ENCODE results near the gene GABRB2.
"Not testable (repeated sequence)": the region's sequence is repeated elsewhere in the genome, so short reads cannot be mapped to it uniquely, and the experiment has no call there.

Gene GABRB2

DNA sequence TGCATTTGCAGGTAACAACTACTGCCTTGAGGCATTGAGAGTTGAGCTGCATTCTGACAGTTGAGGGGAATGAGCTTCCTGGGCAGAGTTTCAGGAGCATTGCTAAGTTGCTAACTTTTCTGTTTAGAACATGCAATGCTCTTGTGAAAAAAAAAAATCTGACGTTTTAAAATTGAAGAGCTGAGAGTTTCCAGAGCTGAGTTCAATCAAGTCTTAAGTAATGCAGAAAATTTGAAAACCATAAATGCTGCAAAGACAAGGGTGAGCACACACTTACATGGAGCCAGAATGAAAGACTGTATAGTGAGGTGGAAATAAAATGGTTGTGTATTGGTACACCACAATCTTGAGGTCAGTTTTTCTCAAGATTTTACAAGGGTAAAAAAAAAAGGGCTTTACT is 166.0 kb downstream of the GABRB2 start:
- DNase-seq: no peak

DNA sequence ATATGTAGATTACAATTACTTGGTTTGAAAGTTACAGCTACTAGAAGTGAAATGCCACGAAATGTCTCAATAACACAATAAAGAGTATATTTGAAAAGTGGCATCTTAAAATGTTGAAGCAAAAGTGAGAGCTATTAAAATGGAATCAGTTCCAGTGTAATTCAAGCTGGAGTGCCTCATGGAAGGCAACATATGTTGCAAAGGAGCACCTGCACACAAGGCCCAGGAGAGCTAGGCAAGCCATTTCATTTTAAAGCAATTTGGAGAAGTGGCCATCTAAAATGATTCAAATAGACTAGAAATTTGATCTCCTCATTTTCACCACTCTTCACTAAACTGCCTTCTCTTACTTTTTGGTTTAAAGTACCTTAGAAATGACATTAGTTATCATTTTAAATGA is 167.8 kb downstream of the GABRB2 start:
- DNase-seq: no peak

DNA sequence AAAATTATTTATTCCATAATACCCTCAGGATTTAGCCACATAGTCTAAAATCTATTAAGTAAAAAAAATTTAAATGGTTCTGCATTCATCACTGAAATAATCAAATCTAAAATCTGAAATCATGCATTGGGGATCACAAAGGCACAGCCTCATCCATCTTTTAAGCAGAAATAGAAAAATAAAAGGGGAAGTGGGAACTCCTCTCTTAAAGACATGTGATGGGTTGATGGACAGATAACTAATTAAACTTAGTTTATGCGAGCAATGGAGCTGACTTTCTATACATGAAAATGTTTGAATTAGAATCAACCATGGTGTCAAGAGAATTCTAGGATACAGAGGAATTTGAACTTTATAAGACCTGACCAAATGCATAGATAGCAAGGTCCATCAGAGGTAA is 170.5 kb downstream of the GABRB2 start:
- no peak for DNase-seq

DNA sequence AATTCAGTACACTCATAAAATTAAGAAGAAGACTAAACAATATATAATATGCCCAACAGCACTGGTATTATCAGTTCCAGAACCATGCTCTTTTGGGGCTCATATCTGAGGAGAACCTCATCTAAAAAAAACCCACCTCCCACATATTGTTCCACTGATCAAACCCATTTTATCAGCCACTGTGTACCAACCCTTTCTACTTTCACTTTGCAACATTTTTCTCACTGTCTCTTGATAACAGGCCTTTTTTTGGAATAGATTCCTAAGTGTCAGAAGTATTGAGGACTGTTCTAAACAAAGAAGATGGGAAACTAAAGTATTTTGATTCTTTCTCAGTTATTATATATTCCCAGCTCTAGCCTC is 173.2 kb downstream of the GABRB2 start:
- DNase-seq: no peak

DNA sequence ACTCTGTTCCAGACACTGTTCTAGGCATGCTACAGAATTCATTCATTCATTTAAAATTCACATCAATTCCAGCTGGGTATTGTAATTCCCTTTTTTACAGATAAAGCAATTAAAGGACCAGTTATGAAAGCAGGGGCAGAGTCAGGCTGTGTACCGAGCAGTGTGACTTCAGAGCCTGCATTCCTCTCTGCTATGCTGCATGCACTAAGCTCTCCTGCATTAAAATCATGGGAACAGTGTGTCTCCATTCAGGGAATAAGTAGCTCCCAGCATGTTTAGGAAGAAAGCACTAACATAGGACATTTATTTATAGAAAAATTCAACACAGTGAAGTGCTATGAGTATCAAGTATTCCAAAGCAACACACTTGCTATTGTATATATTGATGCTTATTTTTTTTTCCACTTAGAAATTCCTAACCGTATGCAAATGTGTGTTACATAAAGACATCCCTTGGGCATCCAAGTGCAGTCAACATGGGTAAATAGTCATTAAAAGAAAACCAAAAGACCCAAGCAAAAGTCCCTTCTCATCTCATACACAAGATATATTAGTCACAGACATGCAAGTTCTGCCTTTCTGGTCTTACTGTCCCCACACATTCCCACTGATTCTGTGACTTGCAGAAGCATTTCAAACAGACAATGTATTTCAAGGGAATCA is 173.7 kb downstream of the GABRB2 start:
- DNase-seq: no peak

DNA sequence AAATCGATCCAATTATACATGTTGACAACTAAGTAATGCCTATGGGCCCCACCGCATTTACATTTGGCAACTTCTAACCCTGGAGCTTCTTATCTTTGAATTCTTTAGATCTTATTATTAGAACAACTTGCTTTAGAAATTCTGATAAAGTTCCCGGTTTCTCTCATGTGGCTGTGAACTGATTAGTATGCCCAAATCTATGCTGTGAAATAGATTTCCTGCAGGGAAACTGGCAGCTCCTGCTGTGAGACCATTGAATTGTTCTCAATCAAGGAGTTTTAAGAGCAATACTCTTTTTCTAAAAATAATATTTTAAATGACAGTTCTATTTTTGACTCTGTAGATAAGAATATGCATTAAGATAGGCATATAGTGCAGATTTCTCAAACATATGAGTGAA is 177.5 kb downstream of the GABRB2 start:
- no peak for DNase-seq

DNA sequence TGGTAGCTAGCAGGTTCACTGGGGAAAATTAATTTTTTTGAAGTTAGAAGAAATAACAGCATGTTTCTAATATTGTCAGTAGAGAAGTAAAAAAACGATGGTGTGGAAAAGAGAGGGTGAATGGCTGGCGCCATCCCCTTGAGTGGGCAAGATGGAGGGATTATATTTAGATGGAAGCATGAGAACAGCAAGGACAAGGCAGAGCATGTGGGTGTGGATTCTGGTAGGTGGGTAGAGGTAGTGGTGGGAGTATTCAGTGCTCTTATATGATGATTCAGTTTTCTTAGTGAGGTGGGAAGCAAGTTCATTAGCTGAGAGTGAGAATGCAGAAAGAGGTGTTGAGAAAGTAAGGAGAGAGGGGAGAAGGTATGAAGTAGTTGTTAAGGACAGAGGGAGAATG is 188.1 kb downstream of the GABRB2 start:
- no peak for DNase-seq

DNA sequence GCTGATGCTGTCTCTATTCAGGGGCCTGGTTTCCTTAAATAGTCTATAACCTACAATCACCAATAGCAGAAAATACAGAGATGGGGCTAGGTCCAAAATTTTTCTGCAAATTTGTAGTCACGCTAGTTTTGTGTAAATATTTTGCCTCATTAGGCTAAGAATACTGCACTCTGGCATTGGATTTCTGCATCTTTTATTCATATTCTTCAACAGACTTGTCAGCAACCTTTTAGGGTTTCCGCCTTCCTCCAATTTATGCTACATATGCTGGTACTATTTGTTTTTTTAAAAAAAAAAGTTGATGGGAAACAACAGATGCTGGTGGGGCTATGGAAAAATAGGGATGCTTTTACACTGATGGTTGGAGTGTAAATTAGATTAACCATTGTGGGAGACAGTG is 202.3 kb downstream of the GABRB2 start:
- no peak for DNase-seq

DNA sequence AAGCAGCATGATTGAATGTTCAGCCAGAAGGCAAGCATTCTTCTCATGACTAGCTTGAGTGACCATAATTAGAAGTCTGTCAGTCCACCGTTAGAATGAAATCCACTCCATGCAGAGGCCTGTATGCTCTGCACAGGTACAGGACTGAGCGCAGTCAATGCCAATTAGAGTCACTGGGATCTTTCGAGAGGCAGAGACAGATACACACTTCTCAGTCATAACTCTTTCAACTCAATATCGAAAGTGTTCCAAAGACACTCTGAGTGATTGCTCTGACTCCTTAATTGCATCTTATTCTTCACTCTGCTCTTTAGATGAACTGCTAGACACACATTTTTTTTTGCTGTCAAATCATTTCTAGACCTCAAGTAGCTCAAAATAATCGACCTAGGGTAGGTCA is 203.6 kb downstream of the GABRB2 start:
- DNase-seq: no peak

DNA sequence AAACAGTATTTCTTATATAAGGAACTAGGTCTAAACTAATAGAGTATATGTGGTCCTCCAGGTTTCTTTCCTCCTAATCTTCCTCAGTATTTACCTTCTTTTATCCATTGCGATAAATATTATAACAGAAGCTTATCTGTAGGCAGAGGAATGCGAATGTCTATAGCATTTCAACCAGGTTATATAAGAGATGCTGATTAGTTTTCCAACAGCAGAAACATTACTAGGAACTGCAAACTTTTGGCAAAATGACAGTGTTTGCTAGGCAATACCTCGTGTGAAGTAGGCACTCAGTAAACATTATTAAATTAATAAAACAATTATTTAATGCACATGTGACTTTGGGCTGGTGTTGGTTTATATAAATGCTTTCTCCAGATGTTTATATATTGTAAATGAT is 206.5 kb downstream of the GABRB2 start:
- no peak for DNase-seq

DNA sequence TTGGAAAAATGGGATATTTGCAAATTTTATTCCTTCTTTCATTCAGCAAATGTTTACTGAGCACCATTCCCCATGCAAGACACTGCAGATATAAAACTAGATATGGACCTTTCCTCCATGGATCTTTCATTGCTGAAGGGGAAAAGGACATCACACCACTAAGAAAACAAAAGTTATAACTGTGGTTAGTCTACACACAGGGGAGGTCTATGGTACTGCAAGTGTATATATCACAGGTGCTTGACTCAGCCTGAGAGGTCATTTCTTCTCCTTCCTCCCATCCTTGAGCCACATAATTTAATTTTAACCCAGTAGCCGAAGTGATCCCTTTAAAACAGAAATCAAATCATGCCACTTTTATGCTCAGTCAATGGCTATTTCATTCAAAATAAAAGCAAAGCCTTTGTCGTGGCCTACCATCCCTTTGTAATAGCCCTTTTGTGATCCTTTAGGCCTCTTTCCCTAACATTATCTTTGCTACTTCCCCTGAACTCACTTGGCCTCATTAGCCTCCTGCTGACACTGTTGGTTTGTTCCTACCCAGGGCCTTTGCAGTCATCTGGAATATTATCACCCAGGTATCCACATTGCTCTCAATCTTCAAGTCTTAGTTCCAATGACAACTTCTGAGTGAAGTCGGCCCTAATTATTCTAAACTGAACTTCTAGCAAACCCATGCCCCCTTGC is 213.2 kb downstream of the GABRB2 start:
- no peak for DNase-seq

DNA sequence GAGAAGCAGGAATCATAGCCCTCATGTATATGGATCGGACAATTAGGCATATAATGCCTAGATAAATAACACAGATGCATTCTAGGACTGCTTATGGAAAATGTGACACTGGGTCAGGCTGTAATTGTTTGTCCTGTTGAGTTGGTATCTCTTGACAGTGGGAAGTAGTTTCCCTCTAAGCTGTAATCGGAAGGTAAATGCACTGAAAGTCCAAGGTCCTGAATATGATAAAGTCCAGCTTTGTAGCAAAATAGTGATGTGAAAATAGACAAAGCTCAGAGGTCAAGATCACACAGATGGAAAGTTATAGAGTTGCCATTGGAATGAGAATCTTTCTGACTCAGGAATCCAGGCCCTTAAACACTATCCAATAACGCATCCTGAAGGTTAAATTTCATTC is 214.2 kb downstream of the GABRB2 start:
- DNase-seq: no peak

DNA sequence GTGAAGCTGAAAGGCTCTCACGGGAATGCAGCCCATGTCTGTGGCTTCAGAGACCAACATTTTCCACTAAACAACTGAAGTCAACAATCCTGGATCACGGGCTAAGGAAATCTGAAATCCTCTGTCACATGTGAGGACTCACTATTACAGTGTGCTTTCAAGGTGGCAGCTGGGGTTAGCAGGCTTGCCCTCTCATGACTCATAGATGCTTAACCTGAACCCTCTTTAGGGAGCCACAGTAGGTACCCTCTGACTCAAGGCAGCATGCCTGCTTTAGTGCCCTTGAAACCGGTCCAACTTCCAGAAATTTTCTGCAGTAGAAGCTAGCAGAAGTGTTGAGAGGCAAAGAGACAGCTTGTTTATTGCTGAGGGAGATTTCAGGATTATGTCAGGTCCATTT is 232.5 kb downstream of the GABRB2 start:
- no peak for DNase-seq

DNA sequence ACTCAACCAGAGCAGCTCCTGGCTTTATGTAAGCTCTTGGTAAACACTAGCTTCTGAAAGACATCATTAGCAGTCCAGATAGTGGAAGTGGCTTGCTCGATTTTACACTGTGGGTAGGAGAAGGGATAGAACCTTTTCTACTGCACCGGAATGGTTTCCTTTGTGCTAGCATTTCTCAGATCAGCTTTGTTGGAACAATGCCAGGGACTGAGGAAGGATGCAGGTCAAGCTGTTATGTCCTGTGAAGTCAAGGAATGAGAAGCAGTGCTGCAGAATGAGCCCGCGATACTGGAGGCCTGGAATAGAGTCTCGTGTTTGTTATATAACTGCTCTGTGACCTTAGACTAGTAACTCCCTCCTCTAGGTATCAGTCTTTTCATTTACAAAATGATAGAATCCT is 233.6 kb downstream of the GABRB2 start:
- DNase-seq: no peak

DNA sequence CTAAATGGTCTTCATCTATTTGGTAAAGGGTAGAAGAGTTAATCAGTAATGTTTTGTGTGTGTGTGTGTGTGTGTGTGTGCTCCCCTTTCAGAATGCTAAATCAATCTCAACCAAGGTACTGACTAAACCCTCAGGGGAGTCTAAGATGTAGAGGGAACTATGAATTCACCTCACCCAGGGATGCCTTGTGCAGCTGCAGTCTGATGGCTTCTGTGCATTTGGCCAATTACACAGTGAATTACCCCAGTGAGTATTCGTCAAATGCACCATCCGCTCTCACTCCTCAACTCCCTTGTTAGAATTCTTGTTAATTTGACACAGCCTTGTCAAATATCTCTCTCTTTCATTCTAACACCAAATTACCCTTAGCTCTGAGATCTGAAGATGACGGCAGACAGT is 234.6 kb downstream of the GABRB2 start:
- DNase-seq: no peak

DNA sequence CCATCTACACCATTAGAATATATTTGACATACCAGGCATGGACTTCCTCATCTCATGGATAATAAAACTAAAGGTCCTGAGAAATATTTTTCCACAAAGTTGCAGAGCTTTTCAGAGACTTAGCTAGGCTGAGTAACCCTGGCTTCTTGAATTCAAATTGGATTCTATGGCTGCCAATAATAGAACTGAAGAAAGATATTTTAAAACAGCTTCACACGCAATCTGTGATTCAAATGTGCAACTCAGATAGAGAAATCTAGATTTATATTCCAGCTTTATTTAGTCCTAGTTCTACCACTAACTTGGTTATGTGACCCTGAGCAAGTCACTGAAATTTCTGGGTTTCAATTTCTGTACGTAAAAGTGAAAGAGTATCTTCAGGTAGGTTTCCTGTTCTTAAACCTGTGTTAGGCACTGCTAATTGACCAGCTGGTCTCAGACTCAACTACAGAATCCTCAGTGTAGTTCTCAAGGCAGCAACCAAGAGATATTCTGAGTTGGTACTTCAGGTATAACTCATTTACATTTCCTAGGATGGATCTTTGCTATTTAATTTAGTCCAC is 235.3 kb downstream of the GABRB2 start:
- DNase-seq: no peak

DNA sequence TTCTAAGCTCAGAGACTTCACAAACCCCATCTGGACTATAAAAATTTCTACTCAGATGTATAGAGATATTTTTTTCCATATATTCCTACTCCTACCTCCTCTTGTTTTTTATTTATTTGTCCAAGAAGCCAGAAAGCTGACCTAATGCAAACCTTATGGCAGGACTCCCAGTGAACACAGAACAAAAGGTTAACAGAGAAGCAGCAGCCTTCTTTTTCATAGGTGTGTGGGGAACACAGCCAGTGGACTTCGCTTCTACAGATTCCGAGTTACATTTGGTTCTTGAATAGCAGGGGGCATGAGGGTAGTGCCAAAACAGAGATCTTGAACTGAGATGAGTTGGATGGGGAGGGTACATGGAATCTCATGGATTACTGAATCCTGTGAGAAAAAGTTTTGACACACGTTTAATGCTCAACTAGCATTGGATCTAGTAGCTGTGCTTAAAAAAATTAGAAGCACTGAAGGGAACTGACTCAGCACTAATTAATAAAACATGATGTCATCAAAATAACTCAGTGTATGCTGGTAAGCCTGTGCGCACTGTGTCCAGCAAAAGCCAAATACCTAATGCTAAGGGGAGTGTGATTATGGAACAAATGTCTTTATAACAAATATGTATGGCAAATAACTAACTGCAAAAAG is 240.1 kb downstream of the GABRB2 start:
- no peak for DNase-seq

DNA sequence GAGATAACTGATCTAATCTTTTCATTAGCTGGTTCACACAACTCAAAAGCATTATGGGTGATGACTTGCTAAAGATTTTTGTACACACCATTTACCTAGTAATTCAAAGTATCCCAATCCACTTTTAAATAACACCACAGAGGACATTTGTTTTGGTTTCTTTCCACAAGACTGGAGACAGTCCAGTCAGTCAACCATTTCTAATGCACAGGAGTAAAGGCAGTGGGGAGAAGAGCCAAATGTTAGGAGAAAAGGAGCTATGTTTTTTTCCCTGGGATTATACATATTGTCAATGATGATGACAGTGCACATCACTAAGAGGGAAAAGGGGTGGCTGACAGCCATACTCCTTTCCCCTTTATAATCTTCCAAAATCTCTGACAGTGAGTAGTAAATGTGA is 240.9 kb downstream of the GABRB2 start:
- no peak for DNase-seq

DNA sequence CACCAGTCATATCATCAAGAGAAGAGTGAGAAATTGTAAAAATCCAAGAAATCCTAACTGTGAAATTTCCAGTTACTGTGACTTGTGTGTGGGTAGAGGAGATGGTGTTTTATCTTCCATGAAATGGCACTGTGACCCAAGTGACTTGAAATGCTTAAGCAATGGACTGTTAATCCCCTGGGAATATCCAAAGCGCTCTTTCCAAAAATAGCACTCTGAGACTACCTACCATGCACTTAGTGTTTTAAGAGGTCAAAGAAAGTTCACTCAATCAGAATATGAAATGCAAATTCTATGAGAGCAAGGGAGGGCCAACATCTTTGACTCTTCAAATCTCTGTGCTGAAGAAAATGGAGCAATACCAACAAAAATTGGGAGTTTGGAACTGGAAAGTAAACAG is 244.0 kb downstream of the GABRB2 start:
- no peak for DNase-seq

DNA sequence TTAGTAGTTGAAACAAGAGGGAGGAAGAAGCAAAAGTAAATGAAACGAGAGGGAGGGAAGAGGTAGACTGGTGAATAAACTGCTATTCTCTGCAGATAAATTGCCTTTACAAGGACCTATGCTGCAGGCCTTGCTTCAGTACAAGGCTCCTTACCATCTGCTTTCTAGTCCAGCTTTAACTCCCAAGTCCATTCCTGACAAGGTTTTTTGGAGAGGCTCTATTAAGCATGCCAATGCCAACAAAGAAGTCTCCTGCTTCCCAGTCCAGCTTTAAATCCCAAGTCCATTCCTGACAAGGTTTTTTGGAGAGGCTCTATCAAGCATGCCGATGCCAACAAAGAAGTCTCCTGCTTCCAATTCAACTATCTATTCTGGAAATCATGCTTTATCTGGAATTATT is 244.9 kb downstream of the GABRB2 start:
- no peak for DNase-seq

DNA sequence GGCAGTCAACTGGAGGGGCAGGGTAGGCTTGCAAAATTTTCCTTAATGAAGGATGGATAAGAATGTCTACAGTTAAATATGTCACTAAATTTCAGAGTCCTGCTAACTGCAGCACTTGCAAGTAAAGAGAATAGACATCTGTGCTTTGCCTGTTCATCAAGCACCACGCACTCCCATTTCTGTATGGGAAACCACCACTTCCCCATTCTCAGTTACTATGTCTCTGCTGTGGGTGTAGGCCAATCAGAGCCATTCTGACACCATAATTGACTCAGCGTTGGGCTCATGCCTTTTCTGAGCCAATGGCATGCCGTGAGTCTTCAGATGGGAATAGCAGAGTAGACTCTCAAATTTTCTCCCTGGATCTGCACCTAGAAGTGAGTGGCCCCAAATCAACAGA is 247.5 kb downstream of the GABRB2 start:
- no peak for DNase-seq

DNA sequence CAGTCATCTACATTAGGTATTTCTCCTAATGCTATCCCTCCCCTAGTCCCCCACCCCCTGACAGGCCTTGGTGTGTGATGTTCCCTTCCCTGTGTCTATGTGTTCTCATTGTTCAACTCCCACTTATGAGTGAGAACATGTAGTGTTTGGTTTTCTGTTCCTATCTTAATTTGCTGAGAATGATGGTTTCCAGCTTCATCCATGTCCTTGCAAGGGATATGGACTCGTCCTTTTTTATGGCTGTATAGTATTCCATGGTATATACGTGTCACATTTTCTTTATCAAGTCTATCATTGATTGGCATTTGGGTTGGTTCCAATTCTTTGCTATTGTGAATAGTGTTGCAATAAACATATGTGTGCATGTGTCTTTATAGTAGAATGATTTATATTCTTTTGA is 249.1 kb downstream of the GABRB2 start:
- DNase-seq: not testable (repeated sequence)

DNA sequence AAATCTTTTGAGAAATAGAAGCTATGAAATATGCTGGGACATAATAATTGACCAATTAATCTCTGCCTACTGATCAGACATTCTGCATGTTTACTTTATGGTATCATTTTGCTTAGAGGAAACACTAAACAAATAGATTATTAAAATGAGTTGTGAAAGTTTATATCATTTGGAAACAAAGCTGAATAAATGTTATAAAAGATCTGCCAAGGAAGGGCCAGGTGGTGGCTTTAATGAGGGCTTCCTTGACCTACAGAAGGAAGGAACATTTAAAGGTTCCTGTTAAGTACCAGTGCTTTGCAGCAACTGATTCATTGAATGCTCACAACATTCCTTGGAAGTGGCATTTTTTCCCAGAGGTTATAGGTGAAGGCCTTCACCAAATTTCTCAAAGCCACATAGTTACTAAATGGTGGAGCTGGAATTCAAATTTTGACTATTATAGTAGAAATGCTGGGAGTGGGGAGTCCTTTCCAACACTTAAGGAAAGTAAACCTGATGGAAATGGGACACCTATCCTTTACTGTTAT is 250.7 kb downstream of the GABRB2 start:
- no peak for DNase-seq

DNA sequence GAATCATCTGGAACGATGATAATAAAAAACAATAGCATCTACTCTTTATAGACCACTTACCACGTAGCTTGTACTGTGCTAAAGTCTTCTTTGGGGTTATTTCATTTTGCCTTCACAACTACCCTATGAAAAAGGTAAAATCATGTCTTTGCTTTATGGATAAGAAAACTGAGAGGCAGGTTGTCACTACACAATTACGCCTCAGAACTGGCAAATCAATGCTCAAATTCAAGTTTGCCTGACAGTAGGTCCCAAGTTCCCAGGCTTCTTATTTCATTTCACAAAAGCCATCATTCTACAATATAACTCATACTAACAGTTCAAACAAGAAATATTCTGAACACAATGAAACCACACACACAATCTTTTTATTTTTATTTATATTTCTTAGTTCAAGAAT is 258.5 kb downstream of the GABRB2 start:
- DNase-seq: no peak

Measured in activated effector memory CD4-positive, alpha-beta T cell treated with Interleukin-2 at 50 U/mL for 16 hours (primary cell).